GM18505 (cell line): ENCODE results near the gene GTSE1.
"Not testable (repeated sequence)": the region's sequence is repeated elsewhere in the genome, so short reads cannot be mapped to it uniquely, and the experiment has no call there.

Source experiments
- ATAC-seq: cut with Tn5 transposase; IDR thresholded peaks from one replicate; pipeline ENCODE4 v1.9.1; 2021; ENCODE audit not compliant: unreplicated experiment
- POLR2A ChIP-seq: IDR thresholded peaks from 4 replicates; pipeline ENCODE4 v1.6.1; 2011; ENCODE audit warnings: borderline replicate concordance; ENCODE audit not compliant: insufficient read depth, insufficient read length; ENCODE audit errors: extremely low read depth

Gene GTSE1

GRCh38 chr22:46295277-46295971 lies 1.2 kb upstream of the GTSE1 start:
- no peak for ATAC-seq
- TF ChIP-seq POLR2A: no peak

- no peak for TF ChIP-seq POLR2A
- ATAC-seq: peak; percentile 16
These were observed 612 bp downstream of the GTSE1 start for GRCh38 chr22:46297151-46297812.

- TF ChIP-seq POLR2A: no peak
- ATAC-seq: no peak
These were observed 2.4 kb downstream of the GTSE1 start for GRCh38 chr22:46299101-46299500.

GRCh38 chr22:46300491-46300890 lies 3.8 kb downstream of the GTSE1 start:
- ATAC-seq: no peak
- no peak for TF ChIP-seq POLR2A

GRCh38 chr22:46303347-46303965 lies 6.8 kb downstream of the GTSE1 start:
- no peak for TF ChIP-seq POLR2A
- no peak for ATAC-seq

GRCh38 chr22:46308283-46308988 lies 11.8 kb downstream of the GTSE1 start:
- TF ChIP-seq POLR2A: no peak
- ATAC-seq: no peak

- TF ChIP-seq POLR2A: no peak
- ATAC-seq: no peak
These were observed 12.9 kb downstream of the GTSE1 start for GRCh38 chr22:46309526-46310085.

- no peak for TF ChIP-seq POLR2A
- no peak for ATAC-seq
These were observed 15.4 kb downstream of the GTSE1 start for GRCh38 chr22:46312056-46312455.

- ATAC-seq: not testable (repeated sequence)
These were observed 16.2 kb downstream of the GTSE1 start for GRCh38 chr22:46312848-46313247.

- no peak for TF ChIP-seq POLR2A
- no peak for ATAC-seq
These were observed 19.3 kb downstream of the GTSE1 start for GRCh38 chr22:46315976-46316375.

- no peak for TF ChIP-seq POLR2A
- ATAC-seq: no peak
These were observed 21.0 kb downstream of the GTSE1 start for GRCh38 chr22:46317646-46318045.

GRCh38 chr22:46318576-46318975 lies 21.9 kb downstream of the GTSE1 start:
- ATAC-seq: no peak
- no peak for TF ChIP-seq POLR2A

GRCh38 chr22:46319319-46319718 lies 22.6 kb downstream of the GTSE1 start:
- no peak for ATAC-seq
- TF ChIP-seq POLR2A: no peak
